Immature natural killer cell (primary cell): Measurements from ENCODE around the gene SLC4A4. TPM values are rescaled to one million over a fixed set of nuclear protein-coding genes. Genes with fewer than 3 reads are reported as not detected.
A peak's percentile ranks its signal among the peaks of the same experiment; 100 is the strongest.

Source experiments
- DNase-seq, 3 donors: peaks; one replicate each; pipeline ENCODE4 v3.0.0; 2022; ENCODE audit warnings: mixed read lengths in 1 of 3
- H3K27ac Mint-ChIP-seq, 6 donors: one replicate each; pipeline ENCODE4 v1.8.0; 2020; ENCODE audit warnings: mixed read lengths in 6 of 6, mild to moderate bottlenecking in 5 of 6, inconsistent platforms in 4 of 6, moderate library complexity in 3 of 6
- H3K27me3 Mint-ChIP-seq, 3 donors: one replicate each; pipeline ENCODE4 v1.8.0; 2020 to 2021; ENCODE audit warnings: low read depth in 3 of 3, mild to moderate bottlenecking in 3 of 3, mixed read lengths in 3 of 3, moderate library complexity in 3 of 3, inconsistent platforms in 1 of 3
- H3K36me3 Mint-ChIP-seq, 3 donors: one replicate each; pipeline ENCODE4 v1.8.0; 2020; ENCODE audit warnings: mixed read lengths in 3 of 3, inconsistent platforms in 2 of 3, mild to moderate bottlenecking in 2 of 3
- H3K4me1 Mint-ChIP-seq, 2 donors: one replicate each; pipeline ENCODE4 v1.8.0; 2020; ENCODE audit warnings: inconsistent platforms in 2 of 2, mild to moderate bottlenecking in 2 of 2, mixed read lengths in 2 of 2, moderate library complexity in 1 of 2
- H3K4me3 Mint-ChIP-seq, 5 donors: one replicate each; pipeline ENCODE4 v1.8.0; 2020; ENCODE audit warnings: mild to moderate bottlenecking in 5 of 5, mixed read lengths in 5 of 5, inconsistent platforms in 3 of 5, moderate library complexity in 3 of 5
- H3K9me3 Mint-ChIP-seq, 6 donors: one replicate each; pipeline ENCODE4 v1.8.0; 2020; ENCODE audit warnings: mild to moderate bottlenecking in 6 of 6, mixed read lengths in 6 of 6, inconsistent platforms in 4 of 6, moderate library complexity in 3 of 6
- polyA plus RNA-seq, 3 donors: library from polyadenylated mRNA; unstranded; fragments of 300-500 nt; fragmentation: Illumina TruSeq; gene quantifications; one replicate each; pipeline ENCODE4 v1.2.3, GENCODE V29; 2021

The SLC4A4 gene
- polyA plus RNA-seq, 3 donors from 2014 or later = 4.4 to 8.0 (median 7.1) TPM

- H3K4me1 Mint-ChIP-seq = peaks cover 6% of the 10 kb centered on the region in 2 donors
- no peak overlapping the region for H3K4me3 Mint-ChIP-seq
- DNase-seq = no peak
- no peak overlapping the region for H3K27ac Mint-ChIP-seq
- peaks cover 0 to 4% (median 4%) of the 10 kb centered on the region in 3 donors for H3K36me3 Mint-ChIP-seq
- no peaks in the 10 kb centered on the region for H3K9me3 Mint-ChIP-seq
- no peaks in the 10 kb centered on the region for H3K27me3 Mint-ChIP-seq
Observed at GRCh38 chr4:71524756-71525155, 185.9 kb downstream of the SLC4A4 start.

DNA sequence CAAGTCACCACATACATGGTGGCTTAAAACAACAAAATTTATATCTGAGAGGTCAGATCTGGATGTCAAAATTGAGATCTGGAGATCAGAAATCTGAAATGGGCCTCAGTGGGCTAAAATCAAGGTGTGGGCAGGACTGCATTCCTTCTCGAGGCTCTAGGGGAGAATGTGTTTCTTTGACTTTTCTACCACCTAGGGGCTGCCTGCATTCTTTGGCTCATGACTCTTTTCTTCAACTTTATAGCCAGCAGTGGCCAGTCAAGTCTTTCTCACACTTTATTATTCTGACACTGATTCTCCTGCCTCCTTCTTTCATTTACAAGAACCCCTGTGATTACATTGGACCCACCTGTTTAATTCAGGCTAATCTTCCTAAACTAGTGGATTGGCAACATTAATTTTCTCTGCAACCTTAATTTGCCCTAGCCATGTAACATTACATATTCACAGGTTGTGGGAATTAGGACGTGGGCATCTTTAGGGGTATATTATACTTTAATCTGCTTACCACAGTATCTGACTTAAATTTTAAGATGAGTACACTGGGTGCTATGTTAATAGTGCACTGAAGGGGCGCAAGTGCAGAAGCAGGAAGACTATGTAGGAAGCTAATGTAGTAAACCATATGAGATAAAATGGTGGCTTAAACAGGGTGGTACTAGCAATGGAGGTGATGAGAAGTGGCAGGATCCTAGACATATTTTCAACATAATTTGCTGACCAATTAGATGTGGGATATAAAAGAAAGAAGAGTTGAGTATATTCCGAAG lies 188.0 kb downstream of the SLC4A4 start:
- no peak for DNase-seq
- H3K27me3 Mint-ChIP-seq = no peaks in the 10 kb centered on the region
- H3K27ac Mint-ChIP-seq = no peak overlapping the region
- H3K4me3 Mint-ChIP-seq = no peak overlapping the region
- peaks cover 0 to 5% (median 0%) of the 10 kb centered on the region in 3 donors for H3K36me3 Mint-ChIP-seq
- H3K4me1 Mint-ChIP-seq = peaks cover 0 to 3% of the 10 kb centered on the region in 2 donors
- no peaks in the 10 kb centered on the region for H3K9me3 Mint-ChIP-seq

- Mint-ChIP-seq H3K4me1 (no peaks in the 10 kb centered on the region), H3K27me3 (no peaks in the 10 kb centered on the region), H3K9me3 (no peaks in the 10 kb centered on the region), H3K4me3 (no peak overlapping the region), H3K27ac (no peak overlapping the region), H3K36me3 (peaks cover 8 to 19% (median 16%) of the 10 kb centered on the region in 3 donors)
- no peak for DNase-seq
Observed at GRCh38 chr4:71532407-71532806, 193.6 kb downstream of the SLC4A4 start.

DNA sequence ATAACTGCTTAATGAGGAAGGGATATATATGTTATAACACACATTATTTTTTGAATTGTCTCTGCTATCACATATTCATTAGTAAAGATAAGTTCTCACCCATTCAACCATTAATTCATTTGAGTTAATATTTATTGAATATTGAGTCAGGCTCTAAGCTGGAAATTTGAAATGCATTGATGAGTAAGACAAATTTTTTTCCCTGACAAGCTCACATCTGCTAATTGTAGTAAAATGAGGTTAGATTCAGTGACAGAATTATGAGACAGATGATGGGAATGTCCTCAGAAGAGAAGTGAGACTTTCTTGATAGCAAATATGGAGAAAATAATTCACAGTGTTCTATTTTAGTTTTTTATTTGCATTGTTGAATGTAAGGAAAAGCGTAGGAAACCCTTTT lies 194.3 kb downstream of the SLC4A4 start:
- no peak for DNase-seq
- Mint-ChIP-seq H3K4me3 (no peak overlapping the region), H3K27ac (no peak overlapping the region), H3K36me3 (peaks cover 8 to 19% (median 16%) of the 10 kb centered on the region in 3 donors), H3K9me3 (no peaks in the 10 kb centered on the region), H3K27me3 (no peaks in the 10 kb centered on the region), H3K4me1 (no peaks in the 10 kb centered on the region)

DNA sequence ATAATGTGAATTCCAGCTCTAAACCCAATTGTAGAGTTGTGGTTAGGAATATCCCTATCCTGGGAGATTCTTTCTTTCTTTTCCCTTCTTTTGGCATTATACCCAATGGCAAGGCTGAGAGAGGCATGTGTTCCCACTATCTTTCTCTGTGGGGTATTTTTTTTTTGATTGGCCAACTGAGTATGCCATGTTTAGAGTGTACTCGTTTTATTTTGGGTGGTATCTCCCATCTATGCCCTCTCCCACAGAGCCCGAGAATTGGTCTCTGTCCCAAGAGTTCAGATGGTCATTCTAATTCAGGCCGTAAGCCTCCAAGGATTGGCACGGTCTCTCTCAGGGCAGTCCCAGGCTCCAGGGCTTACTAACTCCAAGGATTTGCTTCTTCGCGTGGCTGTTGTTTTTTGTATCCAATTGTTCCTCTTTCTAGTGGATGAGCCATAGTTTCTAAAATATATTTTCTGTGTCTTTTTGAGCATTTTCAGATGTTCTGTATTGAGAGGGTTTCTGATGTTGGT lies 198.8 kb downstream of the SLC4A4 start:
- no peak overlapping the region for H3K27ac Mint-ChIP-seq
- H3K9me3 Mint-ChIP-seq = no peaks in the 10 kb centered on the region
- DNase-seq = no peak
- H3K27me3 Mint-ChIP-seq = no peaks in the 10 kb centered on the region
- H3K4me3 Mint-ChIP-seq = no peak overlapping the region
- peaks cover 5 to 22% of the 10 kb centered on the region in 2 donors for H3K4me1 Mint-ChIP-seq
- peaks cover 7 to 23% (median 19%) of the 10 kb centered on the region in 3 donors for H3K36me3 Mint-ChIP-seq

DNA sequence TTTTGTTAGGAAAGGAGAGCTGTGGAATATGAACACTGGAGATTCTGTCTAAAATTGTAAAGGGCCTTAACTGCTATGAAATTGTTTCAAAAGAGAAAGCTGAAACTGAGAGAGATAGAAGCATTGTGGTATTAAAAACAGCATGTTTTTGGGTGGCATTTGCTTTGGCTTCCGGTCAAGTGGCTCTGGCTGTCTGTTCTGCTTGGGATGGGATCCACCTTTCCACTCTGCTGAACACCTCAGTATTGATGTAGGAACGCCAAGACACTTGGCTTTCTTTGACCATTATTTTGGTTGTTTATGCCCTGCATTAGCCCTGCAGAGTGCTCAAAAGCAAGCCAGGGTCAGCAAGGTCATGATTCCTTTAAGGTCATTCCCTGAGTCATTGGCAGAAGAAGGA lies 199.7 kb downstream of the SLC4A4 start:
- H3K4me3 Mint-ChIP-seq = no peak overlapping the region
- H3K4me1 Mint-ChIP-seq = peaks cover 5 to 22% of the 10 kb centered on the region in 2 donors
- peaks cover 4 to 24% (median 23%) of the 10 kb centered on the region in 3 donors for H3K36me3 Mint-ChIP-seq
- no peak for DNase-seq
- no peaks in the 10 kb centered on the region for H3K27me3 Mint-ChIP-seq
- H3K27ac Mint-ChIP-seq = no peak overlapping the region
- H3K9me3 Mint-ChIP-seq = no peaks in the 10 kb centered on the region

DNA sequence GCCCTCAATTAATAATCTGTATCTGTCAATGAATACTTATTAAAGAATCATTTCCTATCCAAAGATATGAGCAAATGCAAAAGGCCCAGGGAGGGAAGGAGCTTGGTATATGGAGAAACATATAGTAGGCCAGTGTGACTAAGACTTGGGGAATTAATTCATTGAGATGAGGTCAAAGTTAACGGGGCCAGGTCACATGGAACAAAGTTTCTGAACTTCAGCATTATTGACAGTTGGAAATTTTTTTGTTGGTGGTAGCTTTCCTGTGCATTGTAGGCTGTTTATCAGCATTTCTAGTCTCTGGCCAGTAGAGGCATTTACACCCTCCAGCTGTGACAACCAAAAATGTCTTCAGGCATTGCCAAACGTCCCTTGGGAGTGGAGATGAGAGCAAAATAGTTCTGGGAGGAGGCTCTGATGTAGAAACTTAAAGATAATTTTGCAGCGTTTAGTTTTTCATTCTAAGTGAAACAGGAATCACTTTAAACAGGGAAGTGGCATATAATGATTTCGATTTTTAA lies 202.0 kb downstream of the SLC4A4 start:
- Mint-ChIP-seq H3K27ac (peak overlapping the region in 1 of 6 donors; percentile 23), H3K4me1 (peaks cover 5 to 22% of the 10 kb centered on the region in 2 donors), H3K9me3 (no peaks in the 10 kb centered on the region), H3K27me3 (no peaks in the 10 kb centered on the region), H3K4me3 (no peak overlapping the region), H3K36me3 (peaks cover 6 to 21% (median 9%) of the 10 kb centered on the region in 3 donors)
- no peak for DNase-seq

DNA sequence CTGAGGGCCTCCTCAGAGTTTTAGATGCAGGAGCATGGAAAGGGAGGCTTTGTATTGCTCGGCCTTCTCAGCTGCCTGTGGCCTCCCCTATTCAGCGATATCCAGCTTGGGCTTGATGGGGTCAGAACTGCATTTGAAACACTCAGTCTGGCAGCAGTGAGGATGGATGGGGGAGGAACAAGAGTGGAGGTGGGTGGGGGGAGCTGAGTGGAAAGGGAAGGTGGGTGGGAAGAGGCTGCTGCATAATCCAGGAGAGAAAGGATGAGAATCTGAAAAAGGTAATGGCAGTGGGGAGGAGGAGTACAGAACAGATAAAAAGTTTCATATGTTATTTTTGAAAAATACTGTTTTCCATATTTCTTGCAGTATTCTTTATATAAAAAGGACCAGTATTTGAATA lies 202.7 kb downstream of the SLC4A4 start:
- H3K27ac Mint-ChIP-seq = no peak overlapping the region
- H3K36me3 Mint-ChIP-seq = peaks cover 9 to 24% (median 12%) of the 10 kb centered on the region in 3 donors
- H3K4me1 Mint-ChIP-seq = peaks cover 5 to 22% of the 10 kb centered on the region in 2 donors
- no peaks in the 10 kb centered on the region for H3K27me3 Mint-ChIP-seq
- DNase-seq = no peak
- no peak overlapping the region for H3K4me3 Mint-ChIP-seq
- no peaks in the 10 kb centered on the region for H3K9me3 Mint-ChIP-seq

- DNase-seq = no peak
- H3K36me3 Mint-ChIP-seq = peaks cover 16 to 31% (median 23%) of the 10 kb centered on the region in 3 donors
- no peaks in the 10 kb centered on the region for H3K9me3 Mint-ChIP-seq
- no peak overlapping the region for H3K4me3 Mint-ChIP-seq
- H3K27me3 Mint-ChIP-seq = no peaks in the 10 kb centered on the region
- no peak overlapping the region for H3K27ac Mint-ChIP-seq
- H3K4me1 Mint-ChIP-seq = peaks cover under 1 to 12% of the 10 kb centered on the region in 2 donors
Observed at GRCh38 chr4:71545168-71545567, 206.3 kb downstream of the SLC4A4 start.

GRCh38 chr4:71549516-71550160 lies 210.8 kb downstream of the SLC4A4 start:
- no peaks in the 10 kb centered on the region for H3K9me3 Mint-ChIP-seq
- no peak overlapping the region for H3K4me3 Mint-ChIP-seq
- H3K27me3 Mint-ChIP-seq = no peaks in the 10 kb centered on the region
- no peak overlapping the region for H3K27ac Mint-ChIP-seq
- no peak for DNase-seq
- H3K4me1 Mint-ChIP-seq = no peaks in the 10 kb centered on the region
- peaks cover 8 to 32% (median 23%) of the 10 kb centered on the region in 3 donors for H3K36me3 Mint-ChIP-seq

DNA sequence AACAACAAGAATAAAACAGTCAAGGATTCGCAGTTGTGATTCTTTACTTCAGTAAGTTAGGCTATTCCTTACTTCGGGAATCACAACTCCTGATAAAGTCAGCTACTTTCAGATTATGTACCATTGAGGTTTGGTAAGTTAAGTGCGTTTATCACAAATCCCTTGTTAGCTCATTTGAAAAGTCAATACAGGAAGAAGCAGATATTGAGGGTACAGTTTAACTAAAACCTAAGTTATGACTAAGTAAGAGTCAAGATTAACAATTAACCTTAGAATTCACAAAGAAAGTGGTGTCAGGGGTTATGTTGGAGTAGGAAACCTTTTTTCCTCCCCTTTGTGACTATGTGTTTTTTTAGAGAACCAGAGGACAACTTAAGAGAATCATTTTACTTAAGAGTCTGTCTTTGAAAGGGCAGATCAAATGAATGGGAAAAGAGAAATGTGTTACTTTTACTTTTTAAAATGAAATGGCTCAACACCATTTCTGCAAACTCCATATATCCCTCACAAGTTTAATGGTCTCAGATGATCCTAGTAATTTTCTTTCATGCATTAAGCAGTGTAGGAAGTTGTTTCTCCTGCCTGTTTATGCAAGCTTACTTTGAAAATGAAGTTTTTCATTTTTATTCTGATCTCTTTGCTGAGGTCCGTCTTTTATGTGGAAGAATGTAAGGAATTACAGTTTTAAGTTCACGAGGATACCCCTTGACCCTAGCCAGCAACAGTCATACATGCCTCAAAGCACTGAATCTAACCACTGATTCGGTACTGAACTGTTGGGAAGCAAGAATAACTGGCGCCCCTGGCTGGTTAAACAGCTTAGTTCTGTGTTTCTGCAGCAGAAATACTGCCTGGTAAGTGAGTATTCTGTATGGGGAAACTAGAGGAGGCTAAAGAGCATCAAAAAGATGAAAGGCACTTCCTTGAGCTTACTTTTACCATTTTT lies 211.7 kb downstream of the SLC4A4 start:
- Mint-ChIP-seq H3K27ac (no peak overlapping the region), H3K36me3 (peaks cover 8 to 24% (median 23%) of the 10 kb centered on the region in 3 donors), H3K27me3 (no peaks in the 10 kb centered on the region), H3K4me1 (no peaks in the 10 kb centered on the region), H3K4me3 (no peak overlapping the region), H3K9me3 (no peaks in the 10 kb centered on the region)
- no peak for DNase-seq

DNA sequence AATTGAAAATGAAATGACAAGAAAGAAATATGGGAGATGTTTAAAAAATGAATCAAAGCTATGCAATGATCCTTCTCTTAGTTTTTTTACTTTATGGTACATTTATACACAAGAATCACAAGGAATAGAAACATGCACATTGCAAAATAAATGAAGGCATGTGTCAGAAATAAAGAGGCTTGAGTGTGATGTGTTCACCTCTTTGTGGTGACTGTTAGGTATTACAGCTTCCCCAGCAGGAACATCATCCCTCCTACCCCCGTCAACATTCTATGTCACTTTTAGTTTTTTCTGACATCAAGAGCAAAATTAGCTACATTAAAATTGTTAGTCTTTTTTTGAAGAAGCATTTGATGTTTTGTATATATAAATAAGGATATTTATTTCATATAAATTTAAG lies 214.8 kb downstream of the SLC4A4 start:
- Mint-ChIP-seq H3K4me3 (no peak overlapping the region), H3K36me3 (peaks cover 12 to 15% (median 14%) of the 10 kb centered on the region in 3 donors), H3K9me3 (no peaks in the 10 kb centered on the region), H3K27me3 (no peaks in the 10 kb centered on the region), H3K4me1 (no peaks in the 10 kb centered on the region), H3K27ac (no peak overlapping the region)
- peak in 1 of 3 donors; percentile 5 for DNase-seq

- Mint-ChIP-seq H3K27ac (no peak overlapping the region), H3K27me3 (no peaks in the 10 kb centered on the region), H3K9me3 (no peaks in the 10 kb centered on the region), H3K4me1 (no peaks in the 10 kb centered on the region), H3K4me3 (no peak overlapping the region), H3K36me3 (peaks cover 12 to 15% (median 14%) of the 10 kb centered on the region in 3 donors)
- no peak for DNase-seq
Observed at GRCh38 chr4:71554025-71554424, 215.2 kb downstream of the SLC4A4 start.
